Ramos (cell line): ENCODE results near the gene ZNF18.
"Not testable (repeated sequence)": the region's sequence is repeated elsewhere in the genome, so short reads cannot be mapped to it uniquely, and the experiment has no call there.

Experiments used
- in situ Hi-C: fragments of 300-500 bp; cut with MboI; formaldehyde crosslinking; loops from one replicate; pipeline ENCODE4 v1.14.3; 2022; ENCODE audit warnings: low sequenced_read_pairs; ENCODE audit not compliant: unreplicated experiment

The ZNF18 gene

DNA sequence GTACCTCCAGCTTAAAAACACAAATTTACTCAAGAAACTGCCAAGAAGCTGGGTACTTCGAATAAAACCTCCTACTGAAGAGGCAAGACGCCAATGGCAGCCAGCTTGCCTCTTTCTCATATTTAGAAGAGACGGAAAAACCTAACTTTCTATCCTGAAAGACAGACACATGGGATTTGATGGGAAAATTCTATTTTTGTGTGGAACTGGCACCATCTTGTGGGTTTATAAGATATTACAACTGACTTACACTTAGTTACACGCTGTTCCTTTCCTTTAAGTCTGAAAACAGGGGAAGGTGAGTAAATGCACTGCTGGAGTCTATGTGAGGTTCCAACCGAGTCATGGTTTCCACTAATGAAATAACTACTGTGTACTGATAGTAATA is 10.3 kb downstream of the ZNF18 start:
- in situ Hi-C loops, result no loop called here

GRCh38 chr17:11986179-11986941 is 10.9 kb downstream of the ZNF18 start:
- in situ Hi-C loops, result no loop called here

- in situ Hi-C loops, result no loop called here
Observed at GRCh38 chr17:11981862-11982261, 15.4 kb downstream of the ZNF18 start.

GRCh38 chr17:11980813-11981212 is 16.5 kb downstream of the ZNF18 start:
- in situ Hi-C loops, result no loop called here

GRCh38 chr17:11979795-11980194 is 17.5 kb downstream of the ZNF18 start:
- in situ Hi-C loops, result no loop called here

GRCh38 chr17:11972741-11973140 is 24.5 kb downstream of the ZNF18 start:
- in situ Hi-C loops, result not testable (repeated sequence)

DNA sequence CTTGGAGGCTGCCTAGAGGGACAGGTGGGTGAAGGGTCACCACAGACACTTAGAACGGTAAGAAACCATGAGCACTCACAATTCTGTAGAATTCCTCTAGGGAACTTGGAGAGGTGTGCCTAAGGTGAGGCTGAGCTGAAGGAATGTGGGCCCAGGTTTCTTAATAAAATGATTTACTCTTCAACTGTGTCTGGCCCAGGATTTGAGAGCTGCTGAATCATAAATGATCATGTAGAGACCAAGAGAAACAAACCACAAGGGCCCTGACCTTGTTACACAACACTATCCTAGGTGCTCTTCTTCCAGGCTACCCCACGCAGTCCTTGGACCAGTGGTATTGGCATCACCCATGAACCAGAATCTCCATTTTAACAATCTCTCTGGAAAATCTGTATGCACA is 27.7 kb downstream of the ZNF18 start:
- in situ Hi-C loops, result no loop called here

DNA sequence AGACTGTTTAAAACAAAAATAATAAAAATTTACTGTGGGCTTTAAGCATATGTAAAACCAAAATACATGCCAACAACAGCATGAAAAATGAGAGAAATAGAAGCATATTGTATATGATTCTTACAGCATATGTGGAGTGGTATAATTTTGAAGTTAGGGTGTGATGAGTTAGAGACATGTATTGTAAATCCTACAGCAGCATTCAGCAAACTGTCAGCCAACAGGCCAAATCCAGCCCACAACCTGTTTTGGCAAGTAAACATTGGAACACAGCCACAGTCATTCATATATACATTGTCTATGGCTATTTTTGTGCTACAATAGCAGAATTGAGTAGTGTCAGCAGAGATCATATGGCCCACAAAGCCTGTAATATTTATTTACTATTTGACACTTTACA is 42.3 kb downstream of the ZNF18 start:
- in situ Hi-C loops, result no loop called here

DNA sequence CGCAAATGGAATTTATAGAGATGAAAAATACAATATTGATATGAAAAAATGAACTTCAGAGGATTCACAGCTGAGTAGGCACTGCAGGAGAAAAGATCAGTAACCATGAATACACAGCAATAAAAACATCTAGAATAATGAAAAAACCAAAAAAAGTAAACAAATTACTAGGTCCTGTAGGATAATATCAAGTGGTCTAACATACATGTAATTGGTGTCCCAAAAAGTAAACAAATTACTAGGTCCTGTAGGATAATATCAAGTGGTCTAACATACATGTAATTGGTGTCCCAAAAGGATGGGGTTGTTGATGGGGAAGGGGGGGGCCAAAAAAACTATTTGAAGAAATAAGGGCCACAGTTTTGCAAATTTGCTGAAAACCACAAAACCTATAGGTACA is 43.4 kb downstream of the ZNF18 start:
- in situ Hi-C loops, result no loop called here

DNA sequence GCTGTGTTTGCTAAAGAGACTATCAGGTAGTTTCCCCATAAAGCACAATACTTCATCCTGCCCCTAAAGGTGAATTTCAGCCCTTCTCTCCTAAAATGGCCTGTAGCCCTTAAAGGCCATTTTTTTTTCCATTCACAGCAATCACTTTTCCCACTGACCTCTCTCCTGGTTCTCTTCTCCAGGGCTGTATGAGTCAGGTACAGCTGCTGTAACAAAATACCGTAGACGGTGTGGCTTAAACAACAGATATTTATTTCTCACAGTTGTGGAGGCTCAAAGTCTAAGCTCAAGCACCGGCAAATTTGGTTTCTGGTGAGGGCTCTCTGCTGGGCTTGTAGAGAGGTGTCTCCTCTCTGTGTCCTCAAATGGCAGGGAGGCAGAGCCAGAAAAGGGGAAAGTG is 44.7 kb downstream of the ZNF18 start:
- in situ Hi-C loops, result no loop called here

DNA sequence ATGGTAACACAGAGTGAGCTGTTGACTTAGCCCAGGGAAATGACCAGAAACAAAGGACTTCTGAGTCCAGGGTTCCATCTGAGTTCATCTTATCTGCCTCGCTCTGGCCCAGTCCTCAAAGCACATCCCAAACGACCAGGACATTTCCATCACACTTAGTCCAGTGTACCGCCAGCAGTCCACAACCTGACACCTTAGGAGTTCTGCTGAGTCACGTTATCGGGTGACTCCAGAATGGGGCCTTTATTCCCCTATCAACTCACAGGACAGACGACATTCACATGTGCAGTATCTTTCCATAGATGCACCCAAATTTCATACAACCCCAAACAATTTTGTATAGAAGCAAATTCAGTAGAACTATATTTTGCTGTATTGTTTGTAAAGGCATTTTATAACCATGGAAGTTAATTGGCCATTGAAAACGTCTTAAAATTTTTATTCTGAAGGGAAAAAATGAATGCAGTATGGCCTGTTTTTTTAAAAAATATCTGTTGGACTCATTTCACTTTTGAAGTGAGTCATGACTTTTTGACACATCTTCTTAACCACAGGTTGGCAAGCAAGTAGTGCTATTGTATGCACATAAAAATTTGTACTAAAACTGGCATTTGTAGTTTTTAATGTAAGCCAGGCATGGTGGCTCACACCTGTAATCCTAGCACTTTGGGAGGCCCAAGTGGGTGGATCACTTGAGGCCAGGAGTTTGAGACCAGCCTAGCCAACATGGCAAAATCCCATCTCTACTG is 46.3 kb downstream of the ZNF18 start:
- in situ Hi-C loops, result no loop called here

- in situ Hi-C loops, result not testable (repeated sequence)
Observed at GRCh38 chr17:11949571-11949970, 47.7 kb downstream of the ZNF18 start.

- in situ Hi-C loops, result no loop called here
Observed at GRCh38 chr17:11948789-11949188, 48.5 kb downstream of the ZNF18 start.

GRCh38 chr17:11944587-11944986 is 52.7 kb downstream of the ZNF18 start:
- in situ Hi-C loops, result no loop called here

- in situ Hi-C loops, result no loop called here
Observed at GRCh38 chr17:11943759-11944347, 53.4 kb downstream of the ZNF18 start.

- in situ Hi-C loops, result not testable (repeated sequence)
Observed at GRCh38 chr17:11943086-11943485, 54.2 kb downstream of the ZNF18 start.

DNA sequence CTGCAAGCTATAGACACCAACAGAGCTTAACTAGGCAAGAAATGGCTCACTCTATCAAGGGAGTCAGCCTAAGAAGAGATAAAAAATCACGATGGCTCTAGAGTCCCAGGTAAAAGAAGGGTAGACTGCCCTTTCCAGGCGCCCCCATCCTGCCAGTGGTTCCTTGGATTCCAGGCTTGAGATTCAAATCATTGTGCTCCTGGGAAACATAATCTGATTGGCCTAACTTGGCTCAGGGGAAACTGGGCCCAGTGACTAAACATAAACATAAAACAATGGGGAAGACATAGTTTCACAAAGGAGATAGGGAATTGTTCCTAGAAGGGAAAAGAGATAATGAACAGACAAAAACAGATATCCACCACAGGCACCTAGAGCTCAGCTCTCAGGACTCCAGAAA is 56.4 kb downstream of the ZNF18 start:
- in situ Hi-C loops, result no loop called here

DNA sequence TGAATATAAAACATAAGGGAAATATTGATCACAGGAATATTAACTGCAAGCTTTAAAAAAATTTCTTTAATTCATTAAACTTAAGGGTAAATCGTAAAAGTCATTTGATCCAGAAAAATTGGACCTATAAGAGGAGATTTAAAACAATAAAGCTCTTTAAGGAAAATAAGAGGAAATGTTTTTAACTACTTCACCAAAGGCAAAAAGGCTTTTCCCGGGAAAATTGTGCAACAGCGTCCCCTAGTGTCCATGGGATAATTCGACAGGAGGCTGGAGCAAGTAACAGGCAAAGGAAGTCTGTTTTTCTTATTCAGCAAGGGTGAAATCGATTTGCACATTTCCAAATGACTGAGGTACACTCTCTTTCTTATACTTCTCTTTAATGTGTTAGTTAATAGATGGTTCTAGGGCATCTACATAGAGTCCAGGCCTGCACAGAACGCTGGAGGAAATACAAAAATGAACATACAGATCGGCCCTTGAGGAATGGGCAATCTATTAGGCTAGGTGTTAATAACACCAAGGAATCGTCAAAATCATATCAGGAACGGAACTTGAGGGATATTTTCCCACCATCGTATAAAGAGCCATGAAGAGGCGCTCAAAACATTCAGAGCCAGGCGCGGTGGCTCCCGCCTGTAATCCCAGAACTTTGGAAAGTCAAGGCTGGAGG is 61.4 kb downstream of the ZNF18 start:
- in situ Hi-C loops, result no loop called here

DNA sequence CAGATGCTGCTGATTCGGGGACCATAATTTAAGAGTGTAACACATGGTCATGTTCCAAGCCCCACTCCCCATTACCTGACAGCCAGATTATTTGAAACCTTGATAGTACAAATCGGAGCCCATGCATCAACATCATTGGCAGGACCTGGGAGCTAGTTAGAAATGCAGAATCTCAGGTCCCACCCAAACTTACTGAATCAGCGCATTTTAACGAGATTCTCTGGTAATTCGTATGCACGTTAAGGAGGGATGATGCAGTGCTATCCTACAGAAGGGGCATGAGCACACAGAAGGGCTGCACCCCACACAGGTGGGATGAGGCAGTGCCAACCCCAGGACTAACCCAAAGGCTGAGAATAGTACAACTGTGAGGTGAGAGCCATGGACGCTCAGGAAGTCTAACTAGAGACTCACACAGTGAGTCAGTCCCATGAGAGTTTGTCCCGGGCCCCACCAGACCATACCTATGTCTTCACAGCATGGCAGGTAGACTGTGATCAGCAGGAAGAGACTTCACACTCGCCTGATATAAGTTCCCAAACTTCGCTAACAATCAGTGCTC is 64.9 kb downstream of the ZNF18 start:
- in situ Hi-C loops, result no loop called here

DNA sequence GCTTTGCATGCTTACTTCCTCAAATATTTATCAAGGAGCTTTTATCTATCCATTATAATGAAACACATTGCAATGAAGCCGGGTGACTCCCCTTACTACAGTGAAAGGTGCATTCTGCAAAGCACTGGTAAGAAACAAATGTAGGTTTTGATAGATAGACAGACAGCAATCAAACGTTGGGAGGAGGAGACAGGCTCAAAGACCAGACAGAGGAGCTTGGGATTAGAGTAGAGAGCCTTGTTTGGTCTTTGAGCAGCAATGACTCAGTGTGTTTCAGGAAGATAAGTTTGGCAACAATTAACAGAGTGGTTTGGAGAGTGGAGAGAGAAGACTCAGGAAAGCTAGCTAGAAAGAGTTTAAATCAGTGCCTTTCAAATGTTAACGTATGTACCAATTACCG is 68.8 kb downstream of the ZNF18 start:
- in situ Hi-C loops, result no loop called here
